ENCODE measurements around the gene HOXA10.

DNA sequence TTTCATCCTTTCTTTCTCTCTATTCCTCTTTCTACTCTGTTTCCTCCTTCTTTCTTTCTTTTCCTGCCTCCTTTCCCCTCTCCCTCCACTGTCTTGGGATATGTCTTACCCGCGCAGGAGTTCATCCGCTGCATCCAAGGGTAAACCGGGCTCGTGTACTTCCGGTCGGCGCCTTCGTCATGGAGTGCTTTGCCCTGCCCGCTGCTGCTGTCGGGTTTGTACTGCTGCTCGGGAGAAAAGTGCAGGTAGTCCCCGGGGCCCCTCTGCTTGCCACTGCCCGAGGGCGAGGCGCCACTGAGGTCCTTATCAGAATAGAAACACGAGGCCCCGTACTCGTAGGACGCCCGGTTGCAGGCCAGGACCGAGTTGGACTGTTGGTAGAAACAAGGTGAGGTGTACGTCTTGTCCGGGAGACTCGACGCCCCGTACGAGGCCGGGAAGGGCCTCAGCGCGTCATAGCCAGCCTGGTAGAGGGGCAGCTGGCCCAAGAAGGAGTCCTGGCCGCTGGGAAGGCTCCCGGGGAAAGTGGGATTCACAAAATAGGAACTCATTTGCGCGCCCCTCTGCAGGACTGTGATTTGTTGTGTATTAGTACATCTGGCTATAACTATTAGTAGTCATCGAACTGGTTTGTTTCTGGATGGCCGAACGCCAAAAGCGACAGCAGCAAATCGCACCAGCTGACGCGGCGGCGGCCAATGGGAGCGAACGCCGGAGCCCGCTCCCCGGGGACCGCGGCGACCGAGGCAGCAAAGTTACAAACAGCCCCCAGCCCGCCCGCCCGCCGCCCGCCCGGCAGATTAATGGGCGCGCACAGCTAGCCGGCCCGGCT lies 26.7 kb downstream of the HOXA10 start, which contains the start of gene HOXA6:
- TF ChIP-seq EZH2 (IDR thresholded peaks at IDR 0.05) (no peak), POLR2AphosphoS5 (IDR thresholded peaks at IDR 0.05; ENCODE audit: borderline replicate concordance, low read depth, low read length) (no peak), FOXP2 (optimal IDR thresholded peaks at IDR 0.05; ENCODE audit: control extremely low read depth, extremely low read length, insufficient read depth) (no peak)

Data from SK-N-MC (cell line).